Upper lobe of right lung (tissue), 1 donor: Measurements from ENCODE around the gene TOMM40. TPM values are rescaled to one million over a fixed set of nuclear protein-coding genes. Genes with fewer than 3 reads are reported as not detected.
"Not testable (repeated sequence)": the region's sequence is repeated elsewhere in the genome, so short reads cannot be mapped to it uniquely, and the experiment has no call there.

Experiments used
- ATAC-seq: fragments of 200-7000 bp; cut with Tn5 transposase; one replicate; pipeline ENCODE4 v1.9.1; 2020; ENCODE audit warnings: mild to moderate bottlenecking, moderate library complexity
- DNase-seq: peaks from one replicate; pipeline ENCODE4 v3.0.0-alpha.2; 2020
- H3K27ac ChIP-seq: fragments of 200-600 bp; one replicate; pipeline ENCODE4 v1.8.0; 2022
- H3K27me3 ChIP-seq: fragments of 200-600 bp; one replicate; pipeline ENCODE4 v1.8.0; 2022; ENCODE audit warnings: mild to moderate bottlenecking
- H3K36me3 ChIP-seq: fragments of 200-600 bp; one replicate; pipeline ENCODE4 v1.8.0; 2022
- H3K4me1 ChIP-seq: fragments of 200-600 bp; one replicate; pipeline ENCODE4 v1.8.0; 2022
- H3K4me3 ChIP-seq: fragments of 200-600 bp; one replicate; pipeline ENCODE4 v1.8.0; 2022; ENCODE audit warnings: mild to moderate bottlenecking
- H3K9me3 ChIP-seq: fragments of 200-600 bp; one replicate; pipeline ENCODE4 v1.8.0; 2022
- CTCF ChIP-seq: fragments of 200-600 bp; IDR thresholded peaks from one replicate; pipeline ENCODE4 v1.8.0; 2022; ENCODE audit warnings: antibody characterized with exemption
- intact Hi-C: fragments of 100-400 bp; cut with DNase I; formaldehyde crosslinking; loops from one replicate; pipeline ENCODE4 v1.11.0; 2022
- total RNA-seq: library from RNA; stranded (reverse); fragmentation: NEBNext Ultra II Directional; extraction: Animal tissue kit (Norgen Biotek cat#: 25700); gene quantifications from one replicate; pipeline ENCODE4 v1.2.1, GENCODE V29; 2021
- donor health status: DM: no; HTN: yes; CAD: no; lungs with severe emphysema.

The TOMM40 gene
- total RNA-seq, 1 donor from 2014 or later = 52.4 TPM

DNA sequence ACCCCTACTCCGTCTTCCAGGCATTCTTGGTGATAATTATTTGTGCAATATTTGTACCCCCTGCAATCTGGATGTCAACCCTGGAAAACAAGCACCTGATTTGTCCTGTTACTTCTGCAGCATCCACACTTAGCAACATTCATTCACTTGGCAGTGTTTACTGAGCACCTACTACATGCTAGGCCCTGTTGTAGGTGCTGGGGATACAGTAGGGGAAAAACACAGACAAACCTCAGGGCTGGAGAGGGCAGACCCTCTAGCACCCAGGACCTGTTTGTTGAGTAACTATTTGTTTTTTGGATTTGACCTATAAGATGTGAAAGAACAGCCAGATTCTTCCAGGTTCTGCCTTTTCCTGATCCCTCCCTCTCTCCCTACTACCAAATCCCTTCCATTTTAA is 35.4 kb upstream of the TOMM40 start:
- DNase-seq (no peak), ATAC-seq (no peak)
- intact Hi-C loops = no loop called here
- H3K9me3 ChIP-seq = no peaks in the 10 kb centered on the region
- no peak for TF ChIP-seq CTCF
- no peaks in the 10 kb centered on the region for H3K27me3 ChIP-seq
- no peak overlapping the region for H3K4me3 ChIP-seq
- H3K36me3 ChIP-seq = no peaks in the 10 kb centered on the region
- H3K4me1 ChIP-seq = peaks cover 25% of the 10 kb centered on the region
- peak overlapping the region; percentile 51 for H3K27ac ChIP-seq

DNA sequence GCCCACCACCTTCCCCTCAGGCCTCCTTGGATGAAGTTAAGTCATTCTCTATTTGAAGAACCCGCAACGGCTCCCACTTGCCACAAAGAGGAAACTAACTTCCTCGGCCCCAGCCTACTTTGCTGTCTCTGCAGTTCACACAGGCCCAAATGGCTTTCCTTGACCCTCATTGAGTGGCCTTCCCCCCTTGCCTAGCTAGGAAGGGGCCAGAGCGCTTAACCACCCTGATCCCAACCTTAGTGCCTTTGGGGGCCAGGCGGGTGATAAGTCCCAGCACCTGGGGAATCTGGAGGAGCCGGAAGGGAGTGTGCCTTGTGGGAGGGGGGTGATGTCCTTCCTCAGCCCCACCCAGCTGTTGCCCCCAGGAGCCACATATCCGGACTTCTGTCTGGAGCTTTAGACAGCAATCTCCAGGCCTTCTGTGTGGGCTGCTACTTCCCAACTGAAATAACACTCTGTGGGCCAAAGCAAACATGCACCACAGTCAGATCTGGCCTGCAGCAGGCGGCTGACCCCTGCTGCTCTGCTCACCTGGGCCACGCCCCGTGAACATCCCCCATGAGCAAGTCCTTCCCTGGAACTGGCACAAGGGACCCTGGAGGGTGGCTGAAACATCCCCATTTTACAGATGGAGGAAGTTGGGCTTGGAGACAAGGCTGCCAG is 34.5 kb upstream of the TOMM40 start:
- intact Hi-C loops = no loop called here
- Histone ChIP-seq H3K36me3 (no peaks in the 10 kb centered on the region), H3K4me1 (peaks cover 25% of the 10 kb centered on the region)

GRCh38 chr19:44857837-44858236 is 33.2 kb upstream of the TOMM40 start:
- ATAC-seq (no peak), DNase-seq (no peak)
- H3K4me1 ChIP-seq = peaks cover 25% of the 10 kb centered on the region
- no peak for TF ChIP-seq CTCF
- no peaks in the 10 kb centered on the region for H3K36me3 ChIP-seq
- no peak overlapping the region for H3K4me3 ChIP-seq
- H3K27ac ChIP-seq = no peak overlapping the region
- intact Hi-C loops = no loop called here
- H3K27me3 ChIP-seq = no peaks in the 10 kb centered on the region
- H3K9me3 ChIP-seq = no peaks in the 10 kb centered on the region

More for the DNA sequence above, 34.5 kb upstream of the TOMM40 start:
- no peak overlapping the region for H3K4me3 ChIP-seq
- peak overlapping the region; percentile 51 for H3K27ac ChIP-seq
- H3K27me3 ChIP-seq = no peaks in the 10 kb centered on the region
- no peak for DNase-seq
- H3K9me3 ChIP-seq = no peaks in the 10 kb centered on the region
- TF ChIP-seq CTCF = no peak
- ATAC-seq = peak; percentile 59

- H3K9me3 ChIP-seq, ATAC-seq, DNase-seq, H3K27ac ChIP-seq, H3K4me3 ChIP-seq, intact Hi-C loops, H3K27me3 ChIP-seq: not testable (repeated sequence)
- Histone ChIP-seq H3K4me1 (peaks cover 17% of the 10 kb centered on the region), H3K36me3 (peaks cover 12% of the 10 kb centered on the region)
Measured at GRCh38 chr19:44861576-44861975, 29.5 kb upstream of the TOMM40 start.

- no peak for ATAC-seq
- Histone ChIP-seq H3K27me3 (no peaks in the 10 kb centered on the region), H3K4me1 (peaks cover 5% of the 10 kb centered on the region), H3K4me3 (no peak overlapping the region), H3K9me3 (no peaks in the 10 kb centered on the region), H3K27ac (no peak overlapping the region), H3K36me3 (peaks cover 21% of the 10 kb centered on the region)
- no peak for TF ChIP-seq CTCF
- no peak for DNase-seq
- intact Hi-C loops = no loop called here
Measured at GRCh38 chr19:44863990-44864389, 27.1 kb upstream of the TOMM40 start.

- Histone ChIP-seq H3K27me3 (no peaks in the 10 kb centered on the region), H3K4me3 (no peak overlapping the region), H3K9me3 (no peaks in the 10 kb centered on the region), H3K4me1 (peaks cover 7% of the 10 kb centered on the region), H3K27ac (no peak overlapping the region), H3K36me3 (peaks cover 28% of the 10 kb centered on the region)
- TF ChIP-seq CTCF = no peak
- DNase-seq = no peak
- intact Hi-C loops = no loop called here
- ATAC-seq = no peak
Measured at GRCh38 chr19:44865196-44865767, 25.8 kb upstream of the TOMM40 start.
